Right ventricle myocardium inferior (tissue), 1 donor: ENCODE results near the gene C2CD2L. TPM values are rescaled to one million over a fixed set of nuclear protein-coding genes. Genes with fewer than 3 reads are reported as not detected.
"Not testable (repeated sequence)": the region's sequence is repeated elsewhere in the genome, so short reads cannot be mapped to it uniquely, and the experiment has no call there.

ENCODE experiments used
- ATAC-seq: fragments of 200-7000 bp; cut with Tn5 transposase; one replicate; pipeline ENCODE4 v1.9.1; 2020; ENCODE audit warnings: mild to moderate bottlenecking, moderate library complexity
- DNase-seq: peaks from one replicate; pipeline ENCODE4 v3.0.0; 2021; ENCODE audit errors: missing footprints
- intact Hi-C: fragments of 100-400 bp; cut with DNase I; formaldehyde crosslinking; loops from one replicate; pipeline ENCODE4 v1.11.0; 2022
- total RNA-seq: library from RNA; stranded (reverse); fragmentation: NEBNext Ultra II Directional; extraction: Animal tissue kit (Norgen Biotek cat#: 25700); gene quantifications from one replicate; pipeline ENCODE4 v1.2.1, GENCODE V29; 2021
- donor health status: DM: no; HTN: yes; CAD: no; lungs with severe emphysema.

The C2CD2L gene
- total RNA-seq, 1 donor from 2014 or later, result 11.8 TPM

DNA sequence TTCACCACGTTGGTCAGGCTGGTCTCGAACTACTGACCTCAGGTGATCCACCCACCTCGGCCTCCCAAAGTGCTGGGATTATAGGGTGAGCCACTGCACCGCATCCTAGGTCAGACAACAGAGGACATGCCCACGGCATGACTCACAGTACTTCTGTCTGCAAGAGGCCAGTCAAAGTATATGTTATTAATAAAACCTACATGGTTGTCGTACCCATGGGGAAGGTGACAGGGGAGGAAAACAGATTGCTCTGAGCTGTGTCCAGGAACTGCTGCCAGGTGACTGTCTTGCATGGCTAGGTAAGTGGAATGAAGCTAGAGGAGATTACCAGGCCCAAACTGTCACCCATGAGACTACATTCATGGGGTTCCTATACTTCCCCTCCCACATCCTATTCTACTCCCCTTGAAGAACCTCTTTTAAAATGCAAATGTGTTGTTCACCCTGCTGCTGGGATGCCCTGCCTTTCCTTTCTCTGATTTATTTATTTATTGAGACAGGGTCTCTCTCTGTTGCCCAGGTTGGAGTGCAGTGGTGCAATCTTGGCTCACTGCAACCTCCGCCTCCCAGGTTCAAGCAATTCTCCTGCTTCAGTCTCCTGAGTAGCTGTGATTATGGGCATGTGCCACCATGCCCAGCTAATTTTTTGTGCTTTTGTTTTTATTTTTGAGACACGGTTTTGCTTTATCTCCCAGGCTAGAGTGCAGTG lies 59.4 kb downstream of the C2CD2L start:
- DNase-seq (no peak), ATAC-seq (no peak)
- intact Hi-C loops, result no loop called here

DNA sequence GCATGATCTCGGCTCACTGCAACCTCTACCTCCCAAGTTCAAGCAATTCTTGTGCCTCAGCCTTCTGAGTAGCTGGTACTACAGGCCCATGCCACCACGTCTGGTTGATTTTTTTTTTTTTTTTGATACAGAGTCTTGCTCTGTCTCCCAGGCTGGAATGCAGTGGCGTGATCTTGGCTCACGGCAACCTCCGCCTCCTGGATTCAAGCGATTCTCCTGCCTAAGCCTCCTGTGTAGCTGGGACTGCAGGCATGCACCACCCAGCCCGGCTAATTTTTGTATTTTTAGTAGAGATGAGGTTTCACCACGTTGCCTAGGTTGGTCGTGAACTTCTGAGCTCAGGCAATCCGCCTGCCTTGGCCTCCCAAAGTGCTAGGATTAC lies 59.9 kb downstream of the C2CD2L start:
- DNase-seq, intact Hi-C loops, ATAC-seq: not testable (repeated sequence)

DNA sequence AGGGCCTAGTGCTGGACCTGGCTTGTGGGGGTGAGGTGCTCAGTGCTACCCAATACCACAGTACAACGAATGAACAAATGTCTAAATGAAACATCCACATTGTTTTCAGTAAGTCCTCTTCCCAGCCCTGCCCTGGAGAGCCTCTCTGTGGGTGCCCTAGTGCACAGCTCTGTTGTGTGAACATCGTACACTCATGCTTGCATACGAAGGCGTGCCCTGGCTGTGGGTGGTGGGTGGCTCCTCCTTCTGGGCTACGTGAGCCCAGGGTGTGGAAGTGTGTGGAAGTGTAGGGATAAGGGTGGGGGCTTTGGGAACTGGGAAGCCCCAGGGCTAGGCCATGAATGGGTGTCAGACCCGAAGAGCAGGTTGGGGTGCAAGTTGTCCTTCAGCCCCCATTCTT lies 60.8 kb downstream of the C2CD2L start:
- DNase-seq (no peak), ATAC-seq (no peak)
- intact Hi-C loops, result loop anchor here (2.0 kb wide), 1 partner anchor 29 kb away; no protein-coding TSS in a partner anchor

Other genes starting within 250 kb of the C2CD2L start
- gene CXCR5, start 223.5 kb upstream of the C2CD2L start, total RNA-seq, result not detected
- 44.5 TPM for gene BCL9L, start 181.4 kb upstream of the C2CD2L start, total RNA-seq
- not detected for gene UPK2, start 151.0 kb upstream of the C2CD2L start, total RNA-seq
- not detected for gene FOXR1, start 135.6 kb upstream of the C2CD2L start, total RNA-seq
- 9.1 TPM for gene CENATAC, start 109.2 kb upstream of the C2CD2L start, total RNA-seq
- 876 TPM for gene RPS25, start 89.0 kb upstream of the C2CD2L start, total RNA-seq
- gene TRAPPC4, start 88.6 kb upstream of the C2CD2L start, total RNA-seq, result 29.6 TPM
- 7.2 TPM for gene SLC37A4, start 76.5 kb upstream of the C2CD2L start, total RNA-seq
- gene HYOU1, start 50.1 kb upstream of the C2CD2L start, total RNA-seq, result 78.3 TPM
- gene VPS11, start 39.5 kb upstream of the C2CD2L start, total RNA-seq, result 19.3 TPM
- gene HMBS, start 22.5 kb upstream of the C2CD2L start, total RNA-seq, result 22.8 TPM
- gene DPAGT1, start 5.5 kb upstream of the C2CD2L start, total RNA-seq, result 21.1 TPM
- gene HINFP, start 14.2 kb downstream of the C2CD2L start, total RNA-seq, result 13.0 TPM
- 1.3 TPM for gene ABCG4, start 41.7 kb downstream of the C2CD2L start, total RNA-seq
- 32.4 TPM for gene NLRX1, start 61.4 kb downstream of the C2CD2L start, total RNA-seq
- not detected for gene NHERF4, start 78.1 kb downstream of the C2CD2L start, total RNA-seq
- 7.1 TPM for gene CBL, start 99.0 kb downstream of the C2CD2L start, total RNA-seq
- gene MCAM, start 209.8 kb downstream of the C2CD2L start, total RNA-seq, result 68.7 TPM
- gene RNF26, start 227.2 kb downstream of the C2CD2L start, total RNA-seq, result 13.1 TPM
- 17.5 TPM for gene C1QTNF5, start 233.5 kb downstream of the C2CD2L start, total RNA-seq
- not detected for gene MFRP, start 239.4 kb downstream of the C2CD2L start, total RNA-seq